IPS-15b (cell line): Measurements from ENCODE around the gene ADCY10.
"Not testable (repeated sequence)": the region's sequence is repeated elsewhere in the genome, so short reads cannot be mapped to it uniquely, and the experiment has no call there.

Experiments used
- H3K27me3 ChIP-seq: one replicate; pipeline ENCODE4 v1.6.1; 2013; ENCODE audit warnings: low read length; ENCODE audit not compliant: control insufficient read depth, insufficient read depth
- H3K36me3 ChIP-seq: one replicate; pipeline ENCODE4 v1.6.1; 2013; ENCODE audit warnings: low read length; ENCODE audit not compliant: control insufficient read depth, insufficient read depth
- H3K4me1 ChIP-seq: one replicate; pipeline ENCODE4 v1.6.1; 2013; ENCODE audit warnings: mild to moderate bottlenecking, low read length; ENCODE audit not compliant: control insufficient read depth, insufficient read depth
- H3K4me3 ChIP-seq: one replicate; pipeline ENCODE4 v1.5.1; 2013; ENCODE audit warnings: low read depth, low read length
- H3K9ac ChIP-seq: one replicate; pipeline ENCODE4 v1.6.1; 2013; ENCODE audit warnings: low read depth, mild to moderate bottlenecking, low read length
- H3K9me3 ChIP-seq: one replicate; pipeline ENCODE4 v1.6.1; 2013; ENCODE audit warnings: mild to moderate bottlenecking, low read length; ENCODE audit not compliant: control insufficient read depth, insufficient read depth

Gene ADCY10

GRCh38 chr1:167863921-167864279 lies 50.0 kb downstream of the ADCY10 start:
- no peak overlapping the region for H3K9ac ChIP-seq
- peaks cover 16% of the 10 kb centered on the region for H3K4me1 ChIP-seq
- H3K36me3 ChIP-seq: no peaks in the 10 kb centered on the region
- H3K9me3 ChIP-seq: no peaks in the 10 kb centered on the region
- H3K4me3 ChIP-seq: no peak overlapping the region
- no peaks in the 10 kb centered on the region for H3K27me3 ChIP-seq

- not testable (repeated sequence) for H3K27me3 ChIP-seq, H3K36me3 ChIP-seq, H3K9me3 ChIP-seq, H3K9ac ChIP-seq, H3K4me3 ChIP-seq
- peaks cover 16% of the 10 kb centered on the region for H3K4me1 ChIP-seq
Observed at GRCh38 chr1:167863191-167863920, 50.6 kb downstream of the ADCY10 start.

GRCh38 chr1:167862432-167863076 lies 51.4 kb downstream of the ADCY10 start:
- Histone ChIP-seq H3K4me3 (no peak overlapping the region), H3K4me1 (peaks cover 16% of the 10 kb centered on the region), H3K9ac (no peak overlapping the region), H3K36me3 (no peaks in the 10 kb centered on the region), H3K9me3 (no peaks in the 10 kb centered on the region), H3K27me3 (no peaks in the 10 kb centered on the region)

- Histone ChIP-seq H3K9ac (peak overlapping the region; percentile 28), H3K36me3 (no peaks in the 10 kb centered on the region), H3K27me3 (no peaks in the 10 kb centered on the region), H3K4me3 (no peak overlapping the region), H3K9me3 (no peaks in the 10 kb centered on the region), H3K4me1 (peaks cover 16% of the 10 kb centered on the region)
Observed at GRCh38 chr1:167861664-167862381, 52.1 kb downstream of the ADCY10 start.

GRCh38 chr1:167860231-167860923 lies 53.6 kb downstream of the ADCY10 start:
- Histone ChIP-seq H3K36me3 (no peaks in the 10 kb centered on the region), H3K4me3 (no peak overlapping the region), H3K4me1 (peaks cover 23% of the 10 kb centered on the region), H3K9me3 (no peaks in the 10 kb centered on the region), H3K9ac (no peak overlapping the region), H3K27me3 (no peaks in the 10 kb centered on the region)

GRCh38 chr1:167856711-167857418 lies 57.1 kb downstream of the ADCY10 start:
- Histone ChIP-seq H3K4me1 (peaks cover 19% of the 10 kb centered on the region), H3K27me3 (no peaks in the 10 kb centered on the region), H3K9ac (no peak overlapping the region), H3K36me3 (no peaks in the 10 kb centered on the region), H3K9me3 (no peaks in the 10 kb centered on the region), H3K4me3 (no peak overlapping the region)

- no peak overlapping the region for H3K9ac ChIP-seq
- no peak overlapping the region for H3K4me3 ChIP-seq
- H3K4me1 ChIP-seq: peaks cover 9% of the 10 kb centered on the region
- H3K27me3 ChIP-seq: no peaks in the 10 kb centered on the region
- H3K36me3 ChIP-seq: no peaks in the 10 kb centered on the region
- H3K9me3 ChIP-seq: no peaks in the 10 kb centered on the region
Observed at GRCh38 chr1:167854184-167854583, 59.8 kb downstream of the ADCY10 start.

- H3K27me3 ChIP-seq: no peaks in the 10 kb centered on the region
- no peaks in the 10 kb centered on the region for H3K36me3 ChIP-seq
- H3K4me1 ChIP-seq: no peaks in the 10 kb centered on the region
- H3K4me3 ChIP-seq: no peak overlapping the region
- no peak overlapping the region for H3K9ac ChIP-seq
- no peaks in the 10 kb centered on the region for H3K9me3 ChIP-seq
Observed at GRCh38 chr1:167849666-167850065, 64.3 kb downstream of the ADCY10 start.

GRCh38 chr1:167842872-167843271 lies 71.1 kb downstream of the ADCY10 start:
- Histone ChIP-seq H3K27me3 (no peaks in the 10 kb centered on the region), H3K4me3 (no peak overlapping the region), H3K9me3 (no peaks in the 10 kb centered on the region), H3K9ac (no peak overlapping the region), H3K4me1 (no peaks in the 10 kb centered on the region), H3K36me3 (no peaks in the 10 kb centered on the region)

GRCh38 chr1:167841530-167841929 lies 72.4 kb downstream of the ADCY10 start:
- H3K4me3 ChIP-seq: no peak overlapping the region
- H3K4me1 ChIP-seq: no peaks in the 10 kb centered on the region

GRCh38 chr1:167839009-167839408 lies 74.9 kb downstream of the ADCY10 start:
- Histone ChIP-seq H3K9ac (no peak overlapping the region), H3K27me3 (no peaks in the 10 kb centered on the region), H3K4me1 (no peaks in the 10 kb centered on the region), H3K4me3 (no peak overlapping the region), H3K36me3 (no peaks in the 10 kb centered on the region), H3K9me3 (no peaks in the 10 kb centered on the region)

More at GRCh38 chr1:167841530-167841929, 72.4 kb downstream of the ADCY10 start:
- Histone ChIP-seq H3K9ac (no peak overlapping the region), H3K9me3 (no peaks in the 10 kb centered on the region), H3K27me3 (no peaks in the 10 kb centered on the region), H3K36me3 (no peaks in the 10 kb centered on the region)
